Measurements from ENCODE around the gene FAM110D.

GRCh38 chr1:26197301-26197700, 38.4 kb downstream of the FAM110D start:
- no peak for TF ChIP-seq POLR2A (IDR thresholded peaks at IDR 0.05)
- TF ChIP-seq, protein P1, sequence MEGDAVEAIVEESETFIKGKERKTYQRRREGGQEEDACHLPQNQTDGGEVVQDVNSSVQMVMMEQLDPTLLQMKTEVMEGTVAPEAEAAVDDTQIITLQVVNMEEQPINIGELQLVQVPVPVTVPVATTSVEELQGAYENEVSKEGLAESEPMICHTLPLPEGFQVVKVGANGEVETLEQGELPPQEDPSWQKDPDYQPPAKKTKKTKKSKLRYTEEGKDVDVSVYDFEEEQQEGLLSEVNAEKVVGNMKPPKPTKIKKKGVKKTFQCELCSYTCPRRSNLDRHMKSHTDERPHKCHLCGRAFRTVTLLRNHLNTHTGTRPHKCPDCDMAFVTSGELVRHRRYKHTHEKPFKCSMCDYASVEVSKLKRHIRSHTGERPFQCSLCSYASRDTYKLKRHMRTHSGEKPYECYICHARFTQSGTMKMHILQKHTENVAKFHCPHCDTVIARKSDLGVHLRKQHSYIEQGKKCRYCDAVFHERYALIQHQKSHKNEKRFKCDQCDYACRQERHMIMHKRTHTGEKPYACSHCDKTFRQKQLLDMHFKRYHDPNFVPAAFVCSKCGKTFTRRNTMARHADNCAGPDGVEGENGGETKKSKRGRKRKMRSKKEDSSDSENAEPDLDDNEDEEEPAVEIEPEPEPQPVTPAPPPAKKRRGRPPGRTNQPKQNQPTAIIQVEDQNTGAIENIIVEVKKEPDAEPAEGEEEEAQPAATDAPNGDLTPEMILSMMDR (IDR thresholded peaks at IDR 0.05) = no peak
